Nucleus accumbens (tissue), 56 donors: Measurements from ENCODE around the gene CNIH4.
"Not testable (repeated sequence)": the region's sequence is repeated elsewhere in the genome, so short reads cannot be mapped to it uniquely, and the experiment has no call there.

Source experiments
- DNase-seq, 56 donors: peaks; one replicate each; lab custom pipeline; 2025; lab: John Stamatoyannopoulos, UW

The CNIH4 gene

DNA sequence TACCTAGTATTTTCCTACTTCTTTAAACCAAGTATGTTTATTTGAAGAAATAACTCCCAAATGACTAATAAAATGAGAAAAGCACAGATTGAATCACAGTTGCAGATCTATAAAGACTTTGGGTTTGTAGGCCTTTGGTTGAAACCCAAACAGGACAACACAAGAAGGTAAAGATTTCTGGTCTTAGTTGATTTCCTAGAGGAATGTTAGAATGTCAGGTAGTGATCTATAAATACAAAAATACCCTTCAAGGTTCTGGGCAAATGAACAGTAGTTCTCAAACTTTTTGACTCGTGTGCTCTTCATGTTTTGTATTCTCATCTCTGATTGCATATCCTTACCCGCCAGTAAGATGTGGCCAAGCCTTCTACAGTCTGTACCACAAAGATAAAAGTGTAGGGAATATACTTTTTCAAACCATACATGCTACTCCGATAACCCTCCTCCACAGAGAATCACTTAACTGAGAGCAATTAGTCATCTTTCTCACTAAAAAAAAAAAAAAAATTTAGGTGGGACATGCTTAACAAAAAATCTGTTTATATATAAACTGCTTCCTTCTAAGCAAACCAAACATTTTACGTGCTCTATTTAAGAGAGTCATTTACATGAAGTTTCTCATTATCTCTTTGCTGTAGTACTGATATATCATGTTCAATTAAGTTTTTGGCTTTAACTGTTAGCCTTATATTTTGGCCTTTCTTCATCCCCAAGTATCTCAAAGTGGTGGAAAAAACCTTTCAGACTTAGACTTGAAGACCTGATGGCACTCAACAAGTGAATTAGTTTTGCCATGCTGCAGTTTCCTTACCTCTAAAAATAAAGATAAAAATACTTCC, 36.0 kb downstream of the CNIH4 start:
- no peak for DNase-seq

- DNase-seq = no peak
Observed at GRCh38 chr1:224393294-224393693, 36.6 kb downstream of the CNIH4 start.

DNA sequence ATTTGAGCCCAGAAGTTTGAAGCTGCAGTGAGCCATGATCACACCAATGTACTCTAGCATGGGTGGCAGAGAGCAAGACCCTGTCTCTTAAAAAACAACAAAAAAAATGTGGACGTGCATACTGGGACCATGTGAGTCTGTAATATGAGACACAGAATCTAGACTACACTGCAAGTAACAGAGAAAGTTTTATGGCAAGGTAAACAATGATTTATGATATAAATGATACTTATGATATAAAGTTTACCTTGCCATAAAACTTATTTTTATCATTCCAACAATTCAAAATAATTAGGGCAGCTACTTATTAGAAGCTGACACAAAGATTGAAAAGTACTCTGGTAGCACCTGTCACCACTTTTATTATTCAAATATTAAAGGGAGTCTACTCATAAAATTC, 43.2 kb downstream of the CNIH4 start:
- no peak for DNase-seq

DNA sequence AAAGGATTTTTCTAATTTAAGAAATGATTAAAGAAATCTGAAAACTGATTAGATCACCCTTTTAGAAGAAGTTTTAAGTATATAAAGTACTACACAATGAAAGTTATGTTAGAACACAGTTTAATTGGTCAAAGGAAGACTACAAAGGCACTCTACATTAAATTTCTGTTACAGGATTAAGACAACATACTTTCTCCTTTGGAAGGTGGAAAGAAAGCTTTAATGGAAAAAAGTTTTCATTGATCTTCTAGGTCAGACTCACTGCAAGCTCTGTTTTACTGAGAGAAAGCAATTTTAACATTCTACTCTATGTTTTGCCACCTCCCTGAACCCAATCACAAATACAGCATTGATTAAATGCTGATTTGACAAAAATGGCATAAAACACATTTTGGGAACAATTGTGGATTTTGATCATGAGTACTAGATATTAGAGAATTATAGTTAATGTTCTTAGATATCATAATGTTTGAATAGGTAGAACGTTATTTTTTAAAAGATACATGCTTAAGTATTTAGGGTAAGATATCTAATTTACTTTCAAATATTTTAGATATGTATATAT, 45.9 kb downstream of the CNIH4 start:
- no peak for DNase-seq

- DNase-seq = no peak
Observed at GRCh38 chr1:224404916-224405603, 48.4 kb downstream of the CNIH4 start.

- no peak for DNase-seq
Observed at GRCh38 chr1:224405604-224405970, 48.9 kb downstream of the CNIH4 start.

DNA sequence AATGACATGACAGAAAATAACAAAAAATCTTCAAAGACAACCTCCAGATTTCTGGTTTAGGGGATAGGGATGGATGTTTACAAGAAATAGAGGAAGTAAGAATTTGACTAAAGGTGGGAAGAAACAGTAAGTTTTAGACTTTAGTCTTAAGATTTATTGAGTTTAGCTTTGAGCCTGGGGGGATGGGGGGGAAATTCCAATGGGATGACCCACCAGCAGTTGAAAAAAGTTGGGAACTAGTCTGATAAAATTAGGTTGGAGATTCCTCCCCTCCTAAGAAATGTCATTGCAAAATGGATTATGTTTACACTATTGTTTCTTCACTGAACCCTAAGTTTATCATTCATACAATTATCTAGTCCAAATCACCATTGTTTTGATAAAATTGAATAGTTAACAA, 49.5 kb downstream of the CNIH4 start:
- DNase-seq = no peak

DNA sequence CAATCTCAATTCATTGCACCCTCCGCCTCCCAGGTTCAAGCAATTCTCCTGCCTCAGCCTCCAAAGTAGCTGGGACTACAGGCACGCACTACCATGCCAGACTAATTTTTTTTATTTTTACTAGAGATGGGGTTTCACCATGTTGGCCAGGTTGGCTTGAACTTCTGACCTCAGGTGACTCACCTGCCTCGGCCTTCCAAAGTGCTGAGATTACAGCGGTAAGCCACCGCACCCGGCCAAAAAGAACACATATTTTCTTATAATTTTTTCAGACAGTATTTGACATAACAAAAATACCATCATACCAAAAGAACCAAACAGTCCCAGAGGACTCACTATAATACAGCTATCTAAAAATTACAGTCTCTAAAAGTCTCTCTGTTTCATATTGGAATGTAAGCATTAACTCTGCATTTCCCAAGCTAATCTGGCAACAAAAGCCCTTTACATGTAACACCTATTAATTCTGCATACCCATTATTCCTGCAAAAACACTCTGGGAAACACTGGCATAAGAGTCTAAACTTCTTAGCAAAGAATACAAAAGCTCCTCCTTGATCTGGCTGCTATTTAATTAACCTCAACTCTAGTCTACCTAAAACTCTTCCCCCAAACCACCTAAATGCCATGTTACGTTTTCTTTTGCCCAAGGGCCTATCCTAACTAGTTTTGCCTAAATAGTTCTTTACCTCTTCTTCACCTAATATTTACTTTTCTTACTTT, 51.1 kb downstream of the CNIH4 start:
- DNase-seq = no peak

DNA sequence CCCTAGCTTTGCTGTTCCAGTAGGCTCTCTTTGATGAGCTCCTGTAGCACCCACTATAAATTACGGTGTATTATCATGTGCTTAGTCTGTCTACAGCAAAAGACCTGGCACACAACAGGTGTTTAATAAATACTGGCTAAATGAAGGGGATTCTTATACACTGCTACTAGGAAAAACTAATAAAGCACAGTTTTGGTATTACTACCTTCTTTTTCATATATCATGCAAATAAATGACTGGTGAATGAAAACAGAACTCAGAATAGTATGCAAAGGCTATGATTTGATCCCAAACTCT, 51.6 kb downstream of the CNIH4 start:
- no peak for DNase-seq

DNA sequence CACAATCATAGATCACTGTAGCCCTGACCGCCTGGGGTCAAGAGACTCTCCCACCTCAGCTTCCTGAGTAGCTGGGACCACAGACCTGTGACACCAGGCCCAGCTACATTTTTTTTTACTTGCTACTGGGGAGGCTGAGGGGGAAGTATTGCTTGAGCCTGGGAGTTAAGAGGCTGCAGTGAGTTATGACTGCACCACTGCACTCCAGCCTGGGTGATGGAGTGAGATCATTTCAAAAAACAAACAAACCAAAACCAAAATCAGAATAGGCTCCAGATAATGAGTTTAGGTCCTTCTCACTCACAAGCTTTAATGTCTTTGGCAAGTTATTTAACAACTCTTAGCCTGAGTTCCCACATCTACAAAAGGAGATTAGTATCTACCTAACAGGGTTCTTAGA, 55.1 kb downstream of the CNIH4 start:
- no peak for DNase-seq

DNA sequence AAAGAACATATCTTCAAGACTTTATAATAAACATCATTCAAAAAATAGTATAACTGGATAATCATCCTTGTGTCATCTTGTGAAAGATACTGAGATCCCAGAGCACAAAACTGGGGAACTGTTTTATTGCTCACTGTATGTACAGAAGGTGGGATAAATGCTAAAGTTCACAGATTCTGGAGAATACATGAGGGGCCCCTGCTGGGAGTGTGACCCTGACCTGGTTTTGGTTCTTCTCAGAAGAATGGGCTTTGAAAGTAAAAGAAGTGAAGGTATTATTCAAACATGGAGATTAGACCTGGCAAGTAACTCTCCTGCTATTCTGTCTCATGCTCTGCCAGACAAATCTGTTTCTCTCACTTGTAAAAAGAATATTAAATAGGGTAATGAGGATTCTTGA, 63.4 kb downstream of the CNIH4 start:
- DNase-seq = no peak

DNA sequence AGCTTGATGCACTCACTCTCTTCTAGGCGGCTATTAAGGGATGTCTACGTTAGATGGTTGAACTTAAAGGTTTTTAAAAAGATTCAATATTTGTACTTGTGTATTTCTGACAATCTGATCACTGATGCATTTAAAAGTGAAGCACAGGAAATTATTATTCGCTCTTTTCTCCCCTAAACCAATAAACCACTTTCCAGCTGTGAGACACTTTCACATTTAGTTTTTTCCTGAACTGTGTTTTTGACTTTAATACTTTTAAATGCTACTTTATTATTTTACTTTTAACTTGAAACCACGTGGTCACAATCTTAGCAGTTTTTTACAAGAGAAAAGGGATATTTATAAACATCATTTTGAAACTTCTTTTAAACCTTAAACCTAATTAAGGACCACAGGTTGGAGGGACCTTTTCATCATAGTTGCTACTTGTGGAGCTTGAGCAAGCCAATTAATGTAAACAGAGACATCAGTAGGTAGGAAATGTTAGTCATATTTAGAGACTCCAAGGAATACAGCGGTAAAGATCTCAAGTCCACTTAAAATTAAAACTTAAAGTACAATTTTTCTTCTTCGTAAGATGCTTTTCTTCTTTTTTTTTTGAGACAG, 68.7 kb downstream of the CNIH4 start:
- DNase-seq = no peak

DNA sequence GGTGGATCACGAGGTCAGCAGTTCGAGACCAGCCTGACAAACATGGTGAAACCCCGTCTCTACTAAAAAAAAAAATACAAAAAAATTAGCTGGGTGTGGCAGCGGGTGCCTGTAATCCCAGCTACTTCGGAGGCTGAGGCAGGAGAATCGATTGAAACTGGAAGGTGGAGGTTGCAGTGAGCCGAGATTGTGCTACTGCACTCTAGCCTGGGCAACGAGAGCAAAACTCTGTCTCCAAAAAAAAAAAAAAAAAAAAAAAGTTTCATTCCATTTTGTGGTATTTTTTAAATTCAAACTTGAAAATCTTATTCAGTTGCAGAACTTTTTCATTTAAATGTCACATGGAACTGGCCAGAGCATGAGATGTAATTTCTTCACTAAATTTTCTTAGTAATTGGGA, 70.2 kb downstream of the CNIH4 start:
- DNase-seq = not testable (repeated sequence)

- no peak for DNase-seq
Observed at GRCh38 chr1:224427346-224427745, 70.7 kb downstream of the CNIH4 start.

DNA sequence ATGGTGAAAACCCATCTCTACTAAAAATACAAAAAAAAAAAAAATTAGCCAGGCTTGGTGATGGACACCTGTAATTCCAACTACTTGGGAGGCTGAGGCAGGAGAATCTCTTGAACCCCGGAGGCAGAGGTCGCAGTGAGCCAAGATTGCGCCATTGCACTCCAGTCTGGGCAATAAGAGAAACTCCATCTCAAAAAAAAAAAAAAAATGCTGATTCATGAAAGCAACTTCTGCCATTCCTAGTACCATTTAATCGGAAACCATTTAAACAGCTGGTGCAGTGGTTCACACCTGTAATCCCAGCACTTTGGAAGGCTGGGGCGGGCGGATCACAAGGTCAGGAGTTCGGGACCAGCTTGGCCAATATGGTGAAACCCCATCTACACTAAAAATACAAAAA, 72.0 kb downstream of the CNIH4 start:
- not testable (repeated sequence) for DNase-seq
